Measurements from ENCODE around the gene CSAG2. TPM values are rescaled to one million over a fixed set of nuclear protein-coding genes. Genes with fewer than 3 reads are reported as not detected.
"Not testable (repeated sequence)": the region's sequence is repeated elsewhere in the genome, so short reads cannot be mapped to it uniquely, and the experiment has no call there.

Gene CSAG2
- polyA plus RNA-seq, 1 donor from 2014 or later: not detected

DNA sequence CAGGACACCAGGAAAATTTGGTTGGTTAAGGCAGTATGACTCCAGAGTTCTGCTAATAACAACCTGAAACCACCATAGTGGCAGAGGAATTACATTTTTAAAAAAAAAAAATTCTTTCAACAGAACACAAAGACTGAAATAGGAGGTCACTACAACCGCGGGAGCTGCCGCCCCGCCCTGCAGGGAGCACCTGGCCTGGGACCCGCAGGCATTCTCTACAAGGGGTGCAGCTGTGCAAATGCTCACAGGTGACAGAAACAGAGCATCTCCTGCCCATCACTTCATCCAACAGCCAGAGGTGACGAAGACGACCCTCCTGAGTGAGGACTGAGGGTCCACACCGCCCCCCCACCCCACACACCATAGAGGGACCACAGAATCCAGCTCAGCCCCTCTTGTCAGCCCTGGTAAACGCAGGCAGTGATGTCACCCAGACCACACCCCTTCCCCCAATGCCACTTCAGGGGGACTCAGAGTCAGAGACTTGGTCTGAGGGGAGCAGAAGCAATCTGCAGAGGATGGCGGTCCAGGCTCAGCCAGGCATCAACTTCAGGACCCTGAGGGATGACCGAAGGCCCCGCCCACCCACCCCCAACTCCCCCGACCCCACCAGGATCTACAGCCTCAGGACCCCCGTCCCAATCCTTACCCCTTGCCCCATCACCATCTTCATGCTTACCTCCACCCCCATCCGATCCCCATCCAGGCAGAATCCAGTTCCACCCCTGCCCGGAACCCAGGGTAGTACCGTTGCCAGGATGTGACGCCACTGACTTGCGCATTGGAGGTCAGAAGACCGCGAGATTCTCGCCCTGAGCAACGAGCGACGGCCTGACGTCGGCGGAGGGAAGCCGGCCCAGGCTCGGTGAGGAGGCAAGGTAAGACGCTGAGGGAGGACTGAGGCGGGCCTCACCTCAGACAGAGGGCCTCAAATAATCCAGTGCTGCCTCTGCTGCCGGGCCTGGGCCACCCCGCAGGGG lies 10.8 kb downstream of the CSAG2 start, which contains the start of gene MAGEA3:
TSS of gene MAGEA3 (plus strand) at position 843 of the 980 bp plus-strand sequence. CDS start 2,039 bp downstream, outside the sequence.
- not testable (repeated sequence) for H3K27ac Mint-ChIP-seq, H3K4me3 Mint-ChIP-seq, H3K27me3 Mint-ChIP-seq, H3K36me3 Mint-ChIP-seq, H3K9me3 Mint-ChIP-seq, H3K4me1 Mint-ChIP-seq

DNA sequence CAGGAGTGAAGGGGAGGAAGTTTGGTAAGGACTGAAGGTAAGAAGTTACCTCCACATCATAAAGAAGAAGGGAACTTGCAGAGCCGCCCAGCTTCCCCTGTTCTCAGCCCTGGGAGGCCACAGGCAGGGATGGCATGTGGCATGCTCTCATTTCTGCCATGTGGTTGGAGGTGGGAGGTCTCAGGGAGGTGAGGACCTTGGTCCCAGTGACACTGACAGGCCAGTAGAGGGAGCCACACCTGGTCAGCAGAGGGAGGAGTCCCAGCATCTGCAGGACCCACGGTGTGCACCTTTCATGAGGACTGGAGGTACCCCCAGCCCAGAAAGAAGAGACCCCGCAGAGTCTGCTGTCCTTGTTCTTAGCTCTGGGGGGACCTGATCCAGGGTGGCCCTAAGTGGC lies 28.1 kb downstream of the CSAG2 start:
- not testable (repeated sequence) for H3K27me3 Mint-ChIP-seq, H3K9me3 Mint-ChIP-seq, H3K4me3 Mint-ChIP-seq, H3K4me1 Mint-ChIP-seq, H3K27ac Mint-ChIP-seq, H3K36me3 Mint-ChIP-seq

DNA sequence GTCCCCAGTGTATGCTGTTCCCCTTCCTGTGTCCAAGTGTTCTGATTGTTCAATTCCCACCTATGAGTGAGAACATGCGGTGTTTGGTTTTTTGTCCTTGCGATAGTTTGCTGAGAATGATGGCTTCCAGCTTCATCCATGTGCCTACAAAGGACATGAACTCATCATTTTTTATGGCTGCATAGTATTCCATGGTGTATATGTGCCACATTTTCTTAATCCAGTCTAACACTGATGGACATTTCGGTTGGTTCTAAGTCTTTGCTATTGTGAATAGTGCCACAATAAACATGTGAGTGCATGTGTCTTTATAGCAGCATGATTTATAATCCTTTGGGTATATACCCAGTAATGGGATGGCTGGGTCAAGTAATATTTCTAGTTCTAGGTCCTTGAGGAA lies 34.4 kb downstream of the CSAG2 start:
- H3K4me3 Mint-ChIP-seq, H3K27me3 Mint-ChIP-seq, H3K27ac Mint-ChIP-seq, H3K9me3 Mint-ChIP-seq, H3K36me3 Mint-ChIP-seq, H3K4me1 Mint-ChIP-seq: not testable (repeated sequence)

DNA sequence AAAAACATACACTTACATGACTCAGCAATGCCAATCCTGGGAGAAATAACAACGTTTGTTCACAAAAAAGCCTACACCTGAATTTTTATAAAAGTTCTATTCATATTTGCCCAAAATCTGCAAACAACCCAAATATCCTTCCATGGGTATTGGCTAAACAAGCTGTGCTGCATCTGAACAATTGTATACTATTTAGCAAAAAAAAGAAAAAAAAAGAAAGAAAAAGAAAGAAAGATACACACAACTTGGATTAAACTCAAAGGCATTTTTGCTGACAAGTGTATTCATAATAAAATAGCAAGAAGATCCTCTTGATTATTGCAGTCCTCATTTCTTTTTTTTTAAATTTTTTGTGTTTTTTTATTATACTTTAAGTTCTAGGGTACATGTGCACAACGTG lies 34.9 kb downstream of the CSAG2 start:
- no peaks in the 10 kb centered on the region for H3K27me3 Mint-ChIP-seq
- no peaks in the 10 kb centered on the region for H3K9me3 Mint-ChIP-seq
- H3K4me1 Mint-ChIP-seq: no peaks in the 10 kb centered on the region
- no peak overlapping the region for H3K4me3 Mint-ChIP-seq
- no peaks in the 10 kb centered on the region for H3K36me3 Mint-ChIP-seq
- no peak overlapping the region for H3K27ac Mint-ChIP-seq

DNA sequence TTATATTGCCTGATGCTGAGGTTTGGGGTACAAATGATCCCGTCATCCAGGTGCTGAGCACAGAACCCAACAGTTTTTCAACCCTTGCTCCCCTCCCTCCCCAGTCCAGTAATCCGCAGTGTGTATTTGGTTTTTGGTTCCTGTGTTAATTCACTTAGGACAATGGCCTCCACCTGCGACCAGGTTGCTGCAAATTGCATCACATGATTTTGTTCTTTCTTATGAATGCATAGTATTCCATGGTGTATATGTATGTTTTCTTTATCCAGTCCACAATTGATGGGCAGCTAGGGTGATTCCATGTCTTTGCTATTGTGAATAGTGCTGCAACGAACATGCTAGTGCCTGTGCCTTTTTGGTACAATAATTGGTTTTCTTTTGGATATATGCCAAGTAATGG lies 46.0 kb downstream of the CSAG2 start:
- Mint-ChIP-seq H3K4me3 (no peak overlapping the region), H3K9me3 (peaks cover 4 to 30% (median 5%) of the 10 kb centered on the region in 3 donors), H3K36me3 (no peaks in the 10 kb centered on the region), H3K27ac (no peak overlapping the region), H3K4me1 (no peaks in the 10 kb centered on the region), H3K27me3 (no peaks in the 10 kb centered on the region)

DNA sequence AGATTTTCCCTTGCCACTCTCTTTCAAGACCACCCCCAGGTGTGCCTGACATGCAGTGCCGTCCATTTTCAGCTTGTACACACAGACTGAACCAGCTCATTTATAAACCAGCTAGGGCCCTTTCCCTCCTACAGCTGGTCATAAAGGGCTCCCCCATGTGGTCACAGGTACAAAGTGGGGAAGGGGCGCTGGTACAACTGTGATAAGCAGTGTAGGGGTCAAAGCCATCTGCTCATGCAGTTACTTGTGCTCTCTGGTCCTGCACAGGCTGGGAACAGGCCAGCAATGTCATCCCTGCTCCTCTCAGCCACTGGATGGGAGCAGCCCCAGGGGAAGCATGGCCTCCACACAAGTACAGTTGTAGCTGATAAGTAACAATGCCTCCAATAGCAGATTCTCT lies 50.8 kb downstream of the CSAG2 start:
- no peaks in the 10 kb centered on the region for H3K4me1 Mint-ChIP-seq

More for the DNA sequence above, 50.8 kb downstream of the CSAG2 start:
- H3K27me3 Mint-ChIP-seq: no peaks in the 10 kb centered on the region
- no peak overlapping the region for H3K4me3 Mint-ChIP-seq
- peaks cover 0 to 1% (median 0%) of the 10 kb centered on the region in 3 donors for H3K9me3 Mint-ChIP-seq
- no peaks in the 10 kb centered on the region for H3K36me3 Mint-ChIP-seq
- H3K27ac Mint-ChIP-seq: no peak overlapping the region

Other genes with a start within 250 kb of the CSAG2 start
- gene GABRQ, start 71.4 kb downstream of the CSAG2 start, polyA plus RNA-seq: not detected
- gene MAGEA3, start 10.5 kb downstream of the CSAG2 start, polyA plus RNA-seq: not detected
- not detected for gene MAGEA2B, start 5.4 kb upstream of the CSAG2 start, polyA plus RNA-seq
- gene CSAG1, start 24.4 kb upstream of the CSAG2 start, polyA plus RNA-seq: not detected
- gene MAGEA12, start 24.5 kb upstream of the CSAG2 start, polyA plus RNA-seq: not detected
- gene MAGEA2, start 44.6 kb upstream of the CSAG2 start, polyA plus RNA-seq: not detected
- gene CSAG3, start 49.9 kb upstream of the CSAG2 start, polyA plus RNA-seq: not detected
- gene MAGEA6, start 60.4 kb upstream of the CSAG2 start, polyA plus RNA-seq: not detected
- gene CETN2, start 121.5 kb upstream of the CSAG2 start, polyA plus RNA-seq: 21.3 TPM
- gene NSDHL, start 121.8 kb upstream of the CSAG2 start, polyA plus RNA-seq: 11.7 TPM
- gene ZNF185, start 188.8 kb upstream of the CSAG2 start, polyA plus RNA-seq: 2.0 TPM